HG02642 (cell line): Measurements from ENCODE around the gene ICAM4.
"Not testable (repeated sequence)": the region's sequence is repeated elsewhere in the genome, so short reads cannot be mapped to it uniquely, and the experiment has no call there.

Experiments
- ATAC-seq: cut with Tn5 transposase; IDR thresholded peaks from one replicate; pipeline ENCODE4 v1.9.1; 2021; ENCODE audit warnings: mild to moderate bottlenecking; ENCODE audit not compliant: unreplicated experiment, poor library complexity

Gene ICAM4

DNA sequence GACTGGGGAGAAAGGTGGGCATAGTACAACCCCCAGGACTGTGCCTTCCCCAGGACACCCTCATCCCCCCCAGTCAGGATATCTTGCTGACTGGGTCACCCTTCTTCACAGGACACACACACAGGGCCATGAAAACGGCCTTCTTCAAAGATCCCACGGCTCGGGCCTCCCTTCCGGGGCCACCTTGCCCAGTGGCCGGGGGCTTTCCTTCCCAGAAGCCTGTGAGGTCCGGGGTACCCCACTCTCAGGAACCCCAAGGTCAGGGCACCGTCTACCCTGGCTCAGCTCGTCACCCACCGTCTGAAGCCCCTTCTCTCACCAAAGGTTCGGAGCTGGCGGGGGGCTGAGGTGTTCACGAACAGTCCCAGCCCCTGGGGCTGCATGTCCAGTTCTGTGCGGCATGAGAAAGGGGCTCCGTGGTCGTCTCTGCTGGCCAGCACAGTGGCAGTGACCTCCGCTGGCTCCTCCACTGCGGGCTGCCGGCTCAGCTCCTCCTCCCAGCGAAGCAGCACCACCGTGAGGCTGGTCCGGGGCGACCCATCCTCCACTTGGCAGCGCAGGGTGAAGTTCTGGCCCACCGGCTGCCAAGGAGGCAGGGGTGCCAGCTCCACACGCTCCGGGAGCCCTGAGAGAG lies 48.7 kb downstream of the ICAM4 start:
- ATAC-seq, result no peak

DNA sequence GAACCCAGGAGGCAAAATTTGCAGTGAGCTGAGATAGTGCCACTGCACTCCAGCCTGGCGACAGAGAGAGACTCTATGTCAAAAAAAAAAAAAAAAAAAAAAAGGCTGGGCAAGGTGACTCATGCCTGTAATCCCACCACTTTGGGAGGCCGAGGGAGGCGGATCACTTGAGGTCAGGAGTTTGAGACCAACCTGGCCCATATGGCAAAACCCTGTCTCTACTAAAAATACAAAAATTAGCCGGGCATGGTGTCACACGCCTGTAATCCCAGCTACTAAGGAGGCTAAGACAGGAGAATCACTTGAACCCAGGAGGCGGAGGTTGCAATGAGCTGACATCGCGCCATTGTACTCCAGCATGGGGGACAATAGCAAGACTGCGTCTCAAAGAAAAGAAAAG lies 50.0 kb downstream of the ICAM4 start:
- ATAC-seq, result not testable (repeated sequence)
